Karpas-422 (cell line): ENCODE results near the gene RPUSD3. TPM values are rescaled to one million over a fixed set of nuclear protein-coding genes. Genes with fewer than 3 reads are reported as not detected.
A peak's percentile ranks its signal among the peaks of the same experiment; 100 is the strongest.

Experiments used
- DNase-seq: peaks from one replicate; pipeline ENCODE4 v3.0.0-alpha.2; 2015
- H2AFZ ChIP-seq: fragments of 200-600 bp; sonication (generic); 2 replicates; pipeline ENCODE4 v1.6.1; 2014; ENCODE audit warnings: antibody characterized with exemption, low read length, mixed read lengths
- H3K27ac ChIP-seq: fragments of 200-600 bp; sonication (generic); 2 replicates; pipeline ENCODE4 v1.5.1; 2014; ENCODE audit warnings: mild to moderate bottlenecking, low read length, moderate library complexity
- H3K27me3 ChIP-seq: fragments of 200-600 bp; sonication (generic); 2 replicates; pipeline ENCODE4 v1.6.1; 2014; ENCODE audit warnings: low read length, mixed read lengths
- H3K36me3 ChIP-seq: fragments of 200-600 bp; sonication (generic); 2 replicates; pipeline ENCODE4 v1.6.1; 2014; ENCODE audit warnings: low read length, mixed read lengths; ENCODE audit not compliant: insufficient read depth
- H3K4me1 ChIP-seq: fragments of 200-600 bp; sonication (generic); 2 replicates; pipeline ENCODE4 v1.6.1; 2014; ENCODE audit warnings: mild to moderate bottlenecking, low read length, mixed read lengths
- H3K4me2 ChIP-seq: fragments of 200-600 bp; sonication (generic); 2 replicates; pipeline ENCODE4 v1.6.1; 2014; ENCODE audit warnings: low read length, low read depth, mild to moderate bottlenecking; ENCODE audit not compliant: poor library complexity, severe bottlenecking
- H3K4me3 ChIP-seq: fragments of 200-600 bp; sonication (generic); 2 replicates; pipeline ENCODE4 v1.5.1; 2014; ENCODE audit warnings: mild to moderate bottlenecking, antibody characterized with exemption, low read length, mixed read lengths
- H3K79me2 ChIP-seq: fragments of 200-600 bp; sonication (generic); 2 replicates; pipeline ENCODE4 v1.6.1; 2014; ENCODE audit warnings: mild to moderate bottlenecking, low read length, mixed read lengths
- H3K9ac ChIP-seq: fragments of 200-600 bp; sonication (generic); 2 replicates; pipeline ENCODE4 v1.6.0; 2014; ENCODE audit warnings: low read length
- H3K9me2 ChIP-seq: fragments of 200-600 bp; sonication (generic), shearing (Covaris generic); replicated peaks from 2 replicates; pipeline ENCODE4 v1.6.0; 2014; ENCODE audit warnings: mild to moderate bottlenecking, low read length, moderate library complexity; ENCODE audit not compliant: insufficient read depth
- H3K9me3 ChIP-seq: fragments of 300-700, 200-600 bp; sonication (generic); 2 replicates; pipeline ENCODE4 v1.6.1; 2014; ENCODE audit warnings: low read length, mixed read lengths
- H4K20me1 ChIP-seq: fragments of 200-600 bp; sonication (generic); 2 replicates; pipeline ENCODE4 v1.6.1; 2014; ENCODE audit warnings: mild to moderate bottlenecking, antibody characterized with exemption, low read length, low read depth; ENCODE audit not compliant: insufficient read depth
- total RNA-seq: library from RNA; depleted of rRNA; stranded (reverse); fragments of >200 nt; shearing (Covaris generic); gene quantifications from 2 replicates; pipeline ENCODE4 v1.2.3, GENCODE V29; 2014; ENCODE audit warnings: low replicate concordance

Gene RPUSD3
- total RNA-seq, 1 experiment from 2014 or later, result 62.5 TPM

DNA sequence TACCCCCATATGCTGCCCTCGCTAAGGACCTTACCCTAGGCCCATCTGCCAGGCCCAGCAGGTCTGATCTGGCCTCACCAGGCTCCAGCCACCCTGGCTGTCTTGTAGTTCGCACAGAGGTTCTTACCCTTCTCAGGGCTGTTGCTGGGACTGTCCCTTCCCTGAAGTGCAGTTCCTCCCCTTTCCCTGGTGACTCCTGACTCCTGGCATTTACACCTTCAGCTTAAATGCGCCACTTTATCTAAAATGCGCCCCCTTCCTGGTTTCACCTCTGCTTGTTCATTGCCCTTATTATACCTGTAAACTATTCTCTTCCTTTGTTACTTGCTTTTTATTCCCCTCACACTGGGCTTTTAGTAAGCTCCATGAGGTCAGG is 34.6 kb downstream of the RPUSD3 start:
- peaks cover 28% of the 10 kb centered on the region; the same call in 1 of the 2 replicates for H3K36me3 ChIP-seq
- peaks cover 16% of the 10 kb centered on the region for H3K4me1 ChIP-seq
- H3K9me2 ChIP-seq, result no peaks in the 10 kb centered on the region
- H2AFZ ChIP-seq, result 0 out of 2 replicates have a peak overlapping the region, but pooled peaks have one; percentile 10
- peak overlapping the region; percentile 50 for H3K4me3 ChIP-seq
- H3K9ac ChIP-seq, result peak overlapping the region; percentile 67
- no peaks in the 10 kb centered on the region for H3K79me2 ChIP-seq
- no peaks in the 10 kb centered on the region for H4K20me1 ChIP-seq
- H3K4me2 ChIP-seq, result peak overlapping the region; percentile 65
- H3K27me3 ChIP-seq, result no peaks in the 10 kb centered on the region
- no peaks in the 10 kb centered on the region for H3K9me3 ChIP-seq
- H3K27ac ChIP-seq, result peak overlapping the region; percentile 69
- no peak for DNase-seq

- H3K4me1 ChIP-seq, result peaks cover 16% of the 10 kb centered on the region
- H3K36me3 ChIP-seq, result peaks cover 35% of the 10 kb centered on the region; the same call in 1 of the 2 replicates
- H3K9me2 ChIP-seq, result no peaks in the 10 kb centered on the region
- H3K79me2 ChIP-seq, result no peaks in the 10 kb centered on the region
- H2AFZ ChIP-seq, result no peak overlapping the region
- H3K9ac ChIP-seq, result no peak overlapping the region
- H3K27me3 ChIP-seq, result no peaks in the 10 kb centered on the region
- peak; percentile 78 for DNase-seq
- peak overlapping the region; percentile 69 for H3K27ac ChIP-seq
- no peaks in the 10 kb centered on the region for H4K20me1 ChIP-seq
- H3K4me2 ChIP-seq, result no peak overlapping the region
- no peak overlapping the region for H3K4me3 ChIP-seq
- no peaks in the 10 kb centered on the region for H3K9me3 ChIP-seq
Observed at GRCh38 chr3:9808345-9809037, 35.3 kb downstream of the RPUSD3 start.

DNA sequence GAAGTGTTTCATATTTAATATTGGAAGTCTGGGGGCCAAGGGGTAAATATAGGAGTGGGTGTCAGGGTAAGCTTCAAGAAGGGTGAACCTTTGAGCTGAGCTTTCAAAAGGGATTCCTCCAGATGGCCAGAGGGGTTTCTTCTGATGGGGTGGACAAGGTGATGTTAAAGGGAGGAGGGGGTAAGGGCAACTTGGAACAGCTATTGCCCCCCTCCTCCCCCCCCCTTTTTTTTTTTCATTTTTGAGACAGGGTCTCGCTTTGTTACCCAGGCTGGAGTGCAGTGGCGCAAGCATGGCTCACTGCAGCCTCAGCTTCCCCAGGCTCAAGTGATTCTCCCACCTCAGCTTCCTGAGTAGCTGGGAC is 35.8 kb downstream of the RPUSD3 start:
- Histone ChIP-seq H3K27ac (no peak overlapping the region), H3K36me3 (peaks cover 35% of the 10 kb centered on the region; the same call in 1 of the 2 replicates), H2AFZ (no peak overlapping the region), H3K4me3 (no peak overlapping the region), H3K4me2 (no peak overlapping the region), H3K4me1 (peaks cover 16% of the 10 kb centered on the region), H3K9ac (no peak overlapping the region), H3K27me3 (no peaks in the 10 kb centered on the region), H3K9me2 (no peaks in the 10 kb centered on the region), H3K9me3 (no peaks in the 10 kb centered on the region), H3K79me2 (no peaks in the 10 kb centered on the region), H4K20me1 (no peaks in the 10 kb centered on the region)
- no peak for DNase-seq

DNA sequence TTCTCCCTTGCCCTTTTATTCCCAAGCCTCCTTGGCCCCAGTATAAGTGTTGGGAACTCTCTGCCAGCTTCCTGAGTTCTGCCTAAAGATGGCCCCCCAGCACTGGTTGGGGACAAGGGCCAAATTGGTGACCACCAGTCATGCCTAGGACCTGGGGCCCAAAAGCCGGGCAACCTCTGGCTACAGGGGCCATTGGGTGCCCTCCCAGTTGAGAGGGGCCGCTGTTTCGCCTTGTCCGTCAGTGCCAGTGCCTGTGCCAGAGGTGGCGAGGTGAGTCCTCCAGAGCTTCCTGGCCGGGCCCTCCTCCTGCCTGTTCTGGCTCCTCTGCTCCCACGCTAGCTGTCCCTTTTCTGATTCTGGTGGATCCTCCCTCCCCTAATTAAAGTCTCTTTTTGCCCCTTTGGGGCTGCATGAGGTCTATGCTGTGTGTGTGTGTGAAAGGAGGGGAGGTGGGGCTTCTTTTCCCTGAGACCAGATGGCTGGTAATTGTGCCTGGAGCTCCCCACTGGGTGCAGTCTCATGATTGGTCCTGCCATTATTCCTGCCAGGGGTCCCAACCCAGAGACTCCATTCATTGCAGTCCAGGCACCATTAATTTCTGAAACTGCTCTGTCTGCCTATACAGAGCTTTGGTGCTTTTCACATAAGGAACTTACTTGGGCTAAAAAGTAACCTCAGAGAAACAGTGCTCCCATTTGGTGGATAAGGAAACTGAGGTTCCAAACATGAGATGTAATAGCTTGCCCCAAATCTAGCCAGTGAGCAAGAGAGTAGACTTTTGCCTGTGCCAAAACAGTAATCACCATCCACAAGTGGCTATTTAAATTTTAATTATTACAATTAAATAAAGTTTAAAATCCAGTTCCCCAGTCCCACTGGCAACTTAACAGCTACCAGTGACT is 36.9 kb downstream of the RPUSD3 start:
- H3K27ac ChIP-seq, result no peak overlapping the region
- no peak for DNase-seq

DNA sequence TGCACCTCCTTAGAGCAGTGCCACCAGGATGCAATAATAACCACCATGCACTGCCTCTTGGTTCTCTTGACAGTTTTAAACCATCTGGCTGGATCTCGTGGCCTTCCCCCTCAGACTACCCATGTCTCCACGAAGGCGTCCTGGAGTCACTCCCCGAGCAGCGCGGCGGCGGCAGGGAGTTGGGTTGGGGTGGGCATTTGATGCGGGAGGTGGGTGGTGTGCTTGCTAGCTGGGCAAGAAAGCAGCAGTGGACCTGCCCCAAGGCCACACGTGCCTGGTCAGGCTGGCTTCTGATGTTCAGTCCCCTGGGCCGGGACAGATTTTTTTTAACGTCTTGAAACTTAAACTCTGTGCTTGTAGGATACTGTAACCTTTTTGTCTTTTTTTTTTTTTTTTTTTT is 37.7 kb downstream of the RPUSD3 start:
- Histone ChIP-seq H4K20me1 (no peaks in the 10 kb centered on the region), H3K9ac (no peak overlapping the region), H3K9me3 (no peaks in the 10 kb centered on the region), H3K27ac (no peak overlapping the region), H3K4me3 (no peak overlapping the region), H3K79me2 (no peaks in the 10 kb centered on the region), H3K36me3 (peaks cover 39% of the 10 kb centered on the region; the same call in 1 of the 2 replicates), H3K9me2 (no peaks in the 10 kb centered on the region), H3K27me3 (no peaks in the 10 kb centered on the region), H2AFZ (no peak overlapping the region), H3K4me1 (peaks cover 16% of the 10 kb centered on the region), H3K4me2 (no peak overlapping the region)
- DNase-seq, result no peak

More for the DNA sequence above, 36.9 kb downstream of the RPUSD3 start:
- Histone ChIP-seq H3K9ac (no peak overlapping the region), H3K4me3 (no peak overlapping the region), H3K4me1 (peaks cover 16% of the 10 kb centered on the region), H3K4me2 (no peak overlapping the region), H3K27me3 (no peaks in the 10 kb centered on the region), H3K79me2 (no peaks in the 10 kb centered on the region), H3K36me3 (peaks cover 33% of the 10 kb centered on the region; the same call in 1 of the 2 replicates), H4K20me1 (no peaks in the 10 kb centered on the region), H3K9me3 (no peaks in the 10 kb centered on the region), H2AFZ (no peak overlapping the region), H3K9me2 (no peaks in the 10 kb centered on the region)

DNA sequence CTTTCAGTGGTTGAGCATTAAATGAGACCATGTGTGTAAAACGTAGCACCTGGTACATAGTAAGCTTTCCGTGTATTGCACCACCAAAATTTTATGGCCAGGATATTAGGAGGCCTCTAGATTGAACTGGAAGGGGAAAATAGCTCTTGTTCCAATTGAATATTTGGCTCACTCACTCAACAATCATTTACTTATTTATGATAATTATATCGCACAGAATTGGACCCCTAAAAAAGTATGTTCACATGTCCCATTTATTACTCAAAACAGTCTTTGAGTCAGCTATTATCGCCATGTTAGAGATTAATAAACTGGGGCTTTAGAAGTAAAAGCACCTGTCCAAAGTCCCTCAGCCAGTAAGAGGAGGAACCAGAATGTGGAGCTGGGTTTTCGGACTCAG is 38.8 kb downstream of the RPUSD3 start:
- H3K4me3 ChIP-seq, result no peak overlapping the region

GRCh38 chr3:9803494-9803893 is 40.3 kb downstream of the RPUSD3 start:
- no peak for DNase-seq
- H3K9me2 ChIP-seq, result no peaks in the 10 kb centered on the region
- H3K4me1 ChIP-seq, result peaks cover 3% of the 10 kb centered on the region; the same call in 1 of the 2 replicates
- H3K27ac ChIP-seq, result no peak overlapping the region
- H4K20me1 ChIP-seq, result peaks cover 9% of the 10 kb centered on the region; the same call in 1 of the 2 replicates
- H3K36me3 ChIP-seq, result peaks cover 54% of the 10 kb centered on the region
- 0 out of 2 replicates have a peak, but pooled peaks cover 6% of the 10 kb centered on the region for H3K79me2 ChIP-seq
- no peak overlapping the region for H2AFZ ChIP-seq
- H3K4me2 ChIP-seq, result no peak overlapping the region
- no peak overlapping the region for H3K4me3 ChIP-seq
- no peaks in the 10 kb centered on the region for H3K9me3 ChIP-seq
- no peaks in the 10 kb centered on the region for H3K27me3 ChIP-seq
- H3K9ac ChIP-seq, result no peak overlapping the region

More for the DNA sequence above, 38.8 kb downstream of the RPUSD3 start:
- Histone ChIP-seq H3K9me3 (no peaks in the 10 kb centered on the region), H3K36me3 (peaks cover 47% of the 10 kb centered on the region), H3K27ac (no peak overlapping the region), H3K4me1 (peaks cover 16% of the 10 kb centered on the region), H3K9me2 (no peaks in the 10 kb centered on the region), H3K4me2 (no peak overlapping the region), H2AFZ (no peak overlapping the region), H4K20me1 (0 out of 2 replicates have a peak, but pooled peaks cover 4% of the 10 kb centered on the region), H3K27me3 (no peaks in the 10 kb centered on the region), H3K79me2 (0 out of 2 replicates have a peak, but pooled peaks cover 2% of the 10 kb centered on the region), H3K9ac (no peak overlapping the region)
- no peak for DNase-seq

DNA sequence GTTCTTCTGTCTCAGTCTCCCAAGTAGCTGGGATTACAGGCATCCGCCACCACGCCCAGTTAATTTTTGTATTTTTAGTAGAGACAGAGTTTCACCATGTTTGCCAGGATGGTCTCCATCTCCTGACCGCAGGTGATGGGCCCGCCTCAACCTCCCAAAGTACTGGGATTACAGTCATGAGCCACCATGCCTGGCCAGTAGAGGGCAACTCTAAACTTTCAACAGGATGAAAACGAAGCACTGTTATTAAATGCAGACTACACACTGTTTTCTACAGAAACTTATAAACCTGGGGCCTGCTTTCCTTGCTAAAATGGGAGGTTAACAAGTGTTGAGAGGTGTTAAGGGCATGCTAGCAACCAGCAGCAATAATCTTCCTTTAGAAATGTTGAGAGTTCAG is 43.3 kb downstream of the RPUSD3 start:
- no peak for DNase-seq
- Histone ChIP-seq H4K20me1 (peaks cover 13% of the 10 kb centered on the region), H3K27ac (no peak overlapping the region), H3K27me3 (no peaks in the 10 kb centered on the region), H3K4me2 (no peak overlapping the region), H3K4me1 (no peaks in the 10 kb centered on the region; the same call in 1 of the 2 replicates), H2AFZ (no peak overlapping the region), H3K4me3 (no peak overlapping the region), H3K36me3 (peaks cover 69% of the 10 kb centered on the region), H3K79me2 (peaks cover 30% of the 10 kb centered on the region), H3K9me2 (no peaks in the 10 kb centered on the region), H3K9me3 (no peaks in the 10 kb centered on the region), H3K9ac (no peak overlapping the region)
